Panc1 (cell line): ENCODE measurements around the gene SLC25A42.

Experiments used
- POLR2AphosphoS5 ChIP-seq: IDR thresholded peaks from 2 replicates; pipeline ENCODE4 v1.6.1; 2012; ENCODE audit warnings: mild to moderate bottlenecking, low read depth, low read length, moderate library complexity
- REST ChIP-seq, 2 experiments: IDR thresholded peaks; 2 replicates each; pipeline ENCODE4 v1.6.1; 2011 to 2012; ENCODE audit warnings: low read depth in 2 of 2, control low read depth in 1 of 2, low read length in 1 of 2, mild to moderate bottlenecking in 1 of 2, moderate library complexity in 1 of 2; ENCODE audit not compliant: insufficient read depth in 1 of 2
- SIN3A ChIP-seq: IDR thresholded peaks from 2 replicates; pipeline ENCODE4 v1.6.1; 2012; ENCODE audit warnings: low read depth, mild to moderate bottlenecking, low read length, moderate library complexity, borderline replicate concordance; ENCODE audit not compliant: insufficient read depth
- TF ChIP-seq, protein P1 (sequence below): fragments of 450-650 bp; IDR thresholded peaks from 2 replicates; pipeline ENCODE4 v1.5.1; 2017; ENCODE audit warnings: mild to moderate bottlenecking

DNA sequence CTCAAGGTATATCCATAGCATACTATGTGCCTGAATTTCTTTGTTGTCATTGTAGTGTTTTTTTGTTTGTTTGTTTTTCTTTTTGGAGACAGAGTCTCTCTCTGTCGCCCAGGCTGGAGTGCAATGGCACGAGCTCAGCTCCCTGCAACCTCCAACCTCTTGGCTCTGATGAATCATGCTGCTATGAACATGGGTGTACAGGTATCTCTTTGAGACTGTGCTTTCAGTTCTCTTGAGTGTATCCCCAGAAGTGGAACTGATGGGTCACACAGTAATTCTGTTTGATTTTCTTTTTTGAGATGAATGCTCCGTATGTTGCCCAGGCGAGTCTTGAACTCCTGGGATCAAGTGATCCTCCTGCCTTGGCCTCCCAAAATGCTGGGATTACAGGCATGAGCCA is 13.7 kb upstream of the SLC25A42 start:
- TF ChIP-seq POLR2AphosphoS5 (no peak), SIN3A (no peak), REST (IDR thresholded peaks at IDR 0.05; ENCODE audit: insufficient read depth in 1 of 2, low read depth in 2 of 2, low read length in 1 of 2) (no peak)
- TF ChIP-seq, protein P1, sequence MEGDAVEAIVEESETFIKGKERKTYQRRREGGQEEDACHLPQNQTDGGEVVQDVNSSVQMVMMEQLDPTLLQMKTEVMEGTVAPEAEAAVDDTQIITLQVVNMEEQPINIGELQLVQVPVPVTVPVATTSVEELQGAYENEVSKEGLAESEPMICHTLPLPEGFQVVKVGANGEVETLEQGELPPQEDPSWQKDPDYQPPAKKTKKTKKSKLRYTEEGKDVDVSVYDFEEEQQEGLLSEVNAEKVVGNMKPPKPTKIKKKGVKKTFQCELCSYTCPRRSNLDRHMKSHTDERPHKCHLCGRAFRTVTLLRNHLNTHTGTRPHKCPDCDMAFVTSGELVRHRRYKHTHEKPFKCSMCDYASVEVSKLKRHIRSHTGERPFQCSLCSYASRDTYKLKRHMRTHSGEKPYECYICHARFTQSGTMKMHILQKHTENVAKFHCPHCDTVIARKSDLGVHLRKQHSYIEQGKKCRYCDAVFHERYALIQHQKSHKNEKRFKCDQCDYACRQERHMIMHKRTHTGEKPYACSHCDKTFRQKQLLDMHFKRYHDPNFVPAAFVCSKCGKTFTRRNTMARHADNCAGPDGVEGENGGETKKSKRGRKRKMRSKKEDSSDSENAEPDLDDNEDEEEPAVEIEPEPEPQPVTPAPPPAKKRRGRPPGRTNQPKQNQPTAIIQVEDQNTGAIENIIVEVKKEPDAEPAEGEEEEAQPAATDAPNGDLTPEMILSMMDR: no peak
